ACC112 (cell line): ENCODE data around the gene AFF2.

Experiments
- H2AFZ ChIP-seq: fragments of 200-600 bp; sonication (generic); one replicate; pipeline ENCODE4 v1.6.0; 2017; ENCODE audit warnings: antibody characterized with exemption, low read length; ENCODE audit not compliant: unreplicated experiment
- H3K27ac ChIP-seq: fragments of 200-600 bp; sonication (generic); 2 replicates; pipeline ENCODE4 v1.5.1; 2014; ENCODE audit warnings: low read depth, mild to moderate bottlenecking, antibody characterized with exemption, low read length, moderate library complexity
- H3K27me3 ChIP-seq: fragments of 200-600 bp; sonication (generic); 2 replicates; pipeline ENCODE4 v1.6.1; 2014; ENCODE audit warnings: mild to moderate bottlenecking, antibody characterized with exemption, low read length, moderate library complexity, mixed read lengths; ENCODE audit not compliant: insufficient read depth
- H3K36me3 ChIP-seq: fragments of 200-600 bp; sonication (generic); 2 replicates; pipeline ENCODE4 v1.6.1; 2016; ENCODE audit warnings: mild to moderate bottlenecking, antibody characterized with exemption, low read length, moderate library complexity, mixed read lengths; ENCODE audit not compliant: insufficient read depth
- H3K4me1 ChIP-seq: fragments of 200-600 bp; sonication (generic); one replicate; pipeline ENCODE4 v1.6.1; 2016; ENCODE audit warnings: low read length, mixed read lengths; ENCODE audit not compliant: insufficient read depth, unreplicated experiment, control insufficient read depth
- H3K4me3 ChIP-seq: fragments of 200-600 bp; sonication (generic); 2 replicates; pipeline ENCODE4 v1.5.1; 2014; ENCODE audit warnings: mild to moderate bottlenecking, low read depth, low read length
- H3K79me2 ChIP-seq: fragments of 200-600 bp; sonication (generic); one replicate; pipeline ENCODE4 v1.6.0; 2016; ENCODE audit warnings: low read length; ENCODE audit not compliant: control insufficient read depth, unreplicated experiment, insufficient read depth

AFF2 gene

GRCh38 chrX:148723551-148723950 is 223.1 kb downstream of the AFF2 start:
- Histone ChIP-seq H2AFZ (no peak overlapping the region), H3K27me3 (no peaks in the 10 kb centered on the region), H3K79me2 (no peaks in the 10 kb centered on the region), H3K36me3 (no peaks in the 10 kb centered on the region), H3K4me3 (no peak overlapping the region), H3K4me1 (no peaks in the 10 kb centered on the region), H3K27ac (no peak overlapping the region)

- H3K79me2 ChIP-seq = no peaks in the 10 kb centered on the region
- no peaks in the 10 kb centered on the region for H3K36me3 ChIP-seq
- H3K4me3 ChIP-seq = no peak overlapping the region
- H2AFZ ChIP-seq = no peak overlapping the region
- H3K4me1 ChIP-seq = no peaks in the 10 kb centered on the region
- no peaks in the 10 kb centered on the region for H3K27me3 ChIP-seq
- no peak overlapping the region for H3K27ac ChIP-seq
Measured at GRCh38 chrX:148728901-148729300, 228.5 kb downstream of the AFF2 start.

GRCh38 chrX:148732743-148733142 is 232.3 kb downstream of the AFF2 start:
- H3K4me1 ChIP-seq = no peaks in the 10 kb centered on the region
- H2AFZ ChIP-seq = no peak overlapping the region
- H3K36me3 ChIP-seq = no peaks in the 10 kb centered on the region
- H3K27me3 ChIP-seq = no peaks in the 10 kb centered on the region
- H3K79me2 ChIP-seq = no peaks in the 10 kb centered on the region
- H3K27ac ChIP-seq = no peak overlapping the region
- no peak overlapping the region for H3K4me3 ChIP-seq

GRCh38 chrX:148741441-148741840 is 241.0 kb downstream of the AFF2 start:
- H3K36me3 ChIP-seq = no peaks in the 10 kb centered on the region
- no peak overlapping the region for H3K4me3 ChIP-seq
- H3K79me2 ChIP-seq = no peaks in the 10 kb centered on the region
- H2AFZ ChIP-seq = no peak overlapping the region
- H3K4me1 ChIP-seq = no peaks in the 10 kb centered on the region
- no peak overlapping the region for H3K27ac ChIP-seq
- no peaks in the 10 kb centered on the region for H3K27me3 ChIP-seq

- H3K27ac ChIP-seq = no peak overlapping the region
- no peaks in the 10 kb centered on the region for H3K36me3 ChIP-seq
- no peaks in the 10 kb centered on the region for H3K4me1 ChIP-seq
- H3K27me3 ChIP-seq = no peaks in the 10 kb centered on the region
- H3K4me3 ChIP-seq = no peak overlapping the region
- no peaks in the 10 kb centered on the region for H3K79me2 ChIP-seq
- no peak overlapping the region for H2AFZ ChIP-seq
Measured at GRCh38 chrX:148755111-148755510, 254.7 kb downstream of the AFF2 start.

- no peaks in the 10 kb centered on the region for H3K36me3 ChIP-seq
- H3K27me3 ChIP-seq = no peaks in the 10 kb centered on the region
- no peak overlapping the region for H3K27ac ChIP-seq
- H3K4me1 ChIP-seq = no peaks in the 10 kb centered on the region
- no peak overlapping the region for H3K4me3 ChIP-seq
- H2AFZ ChIP-seq = no peak overlapping the region
- no peaks in the 10 kb centered on the region for H3K79me2 ChIP-seq
Measured at GRCh38 chrX:148763896-148764295, 263.5 kb downstream of the AFF2 start.

GRCh38 chrX:148768296-148768695 is 267.9 kb downstream of the AFF2 start:
- Histone ChIP-seq H3K36me3 (no peaks in the 10 kb centered on the region), H3K4me1 (no peaks in the 10 kb centered on the region), H3K4me3 (no peak overlapping the region), H3K27me3 (no peaks in the 10 kb centered on the region), H2AFZ (no peak overlapping the region), H3K79me2 (no peaks in the 10 kb centered on the region), H3K27ac (no peak overlapping the region)

GRCh38 chrX:148771440-148771839 is 271.0 kb downstream of the AFF2 start:
- Histone ChIP-seq H2AFZ (no peak overlapping the region), H3K27ac (no peak overlapping the region), H3K27me3 (no peaks in the 10 kb centered on the region), H3K4me3 (no peak overlapping the region), H3K36me3 (no peaks in the 10 kb centered on the region), H3K79me2 (no peaks in the 10 kb centered on the region), H3K4me1 (no peaks in the 10 kb centered on the region)

GRCh38 chrX:148774276-148774675 is 273.9 kb downstream of the AFF2 start:
- no peaks in the 10 kb centered on the region for H3K4me1 ChIP-seq
- H3K27ac ChIP-seq = no peak overlapping the region
- no peak overlapping the region for H3K4me3 ChIP-seq
- no peaks in the 10 kb centered on the region for H3K79me2 ChIP-seq
- no peaks in the 10 kb centered on the region for H3K27me3 ChIP-seq
- H2AFZ ChIP-seq = no peak overlapping the region
- no peaks in the 10 kb centered on the region for H3K36me3 ChIP-seq

- no peaks in the 10 kb centered on the region for H3K27me3 ChIP-seq
- H3K27ac ChIP-seq = no peak overlapping the region
- no peak overlapping the region for H3K4me3 ChIP-seq
- H3K36me3 ChIP-seq = no peaks in the 10 kb centered on the region
- H2AFZ ChIP-seq = no peak overlapping the region
- H3K79me2 ChIP-seq = no peaks in the 10 kb centered on the region
- H3K4me1 ChIP-seq = no peaks in the 10 kb centered on the region
Measured at GRCh38 chrX:148784137-148784536, 283.7 kb downstream of the AFF2 start.

- Histone ChIP-seq H3K4me3 (no peak overlapping the region), H3K79me2 (no peaks in the 10 kb centered on the region), H3K27ac (no peak overlapping the region), H3K27me3 (no peaks in the 10 kb centered on the region), H2AFZ (no peak overlapping the region), H3K4me1 (no peaks in the 10 kb centered on the region), H3K36me3 (no peaks in the 10 kb centered on the region)
Measured at GRCh38 chrX:148784856-148785255, 284.4 kb downstream of the AFF2 start.
